ENCODE results near the gene TRAK1.

Gene TRAK1

DNA sequence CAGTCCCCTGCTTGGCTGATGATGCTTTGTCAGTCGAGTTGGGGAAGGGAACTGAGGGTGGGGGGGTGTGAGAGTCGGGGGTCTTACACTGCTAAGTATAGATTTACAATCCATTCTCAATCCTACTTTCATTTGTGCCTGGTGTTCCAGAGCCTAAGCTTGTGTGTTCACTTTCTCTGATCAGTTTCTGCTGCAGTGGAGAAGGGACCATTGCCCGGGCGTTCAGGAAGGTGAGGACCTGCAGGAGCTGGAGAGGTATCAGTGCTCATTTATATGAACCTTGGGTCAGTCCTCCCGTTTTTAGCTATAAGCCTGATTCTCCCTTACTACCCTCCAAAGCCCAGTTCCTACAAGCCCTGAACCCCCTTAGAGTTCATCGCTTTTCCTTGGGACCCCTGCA lies 41.0 kb upstream of the TRAK1 start:
- Histone ChIP-seq H3K36me3 (ENCODE audit: control insufficient read depth, insufficient read depth, low read length) (no peaks in the 10 kb centered on the region), H3K4me2 (ENCODE audit: low read length) (no peak overlapping the region), H3K27me3 (ENCODE audit: control insufficient read depth, insufficient read depth, low read length) (no peaks in the 10 kb centered on the region), H3K27ac (no peak overlapping the region), H2AFZ (no peak overlapping the region), H3K4me1 (no peaks in the 10 kb centered on the region), H3K4me3 (ENCODE audit: low read depth, low read length) (no peak overlapping the region), H3K79me2 (peaks cover 12% of the 10 kb centered on the region), H3K9ac (no peak overlapping the region), H3K9me3 (ENCODE audit: control insufficient read depth, low read length) (no peaks in the 10 kb centered on the region)
- TF ChIP-seq, protein P1, sequence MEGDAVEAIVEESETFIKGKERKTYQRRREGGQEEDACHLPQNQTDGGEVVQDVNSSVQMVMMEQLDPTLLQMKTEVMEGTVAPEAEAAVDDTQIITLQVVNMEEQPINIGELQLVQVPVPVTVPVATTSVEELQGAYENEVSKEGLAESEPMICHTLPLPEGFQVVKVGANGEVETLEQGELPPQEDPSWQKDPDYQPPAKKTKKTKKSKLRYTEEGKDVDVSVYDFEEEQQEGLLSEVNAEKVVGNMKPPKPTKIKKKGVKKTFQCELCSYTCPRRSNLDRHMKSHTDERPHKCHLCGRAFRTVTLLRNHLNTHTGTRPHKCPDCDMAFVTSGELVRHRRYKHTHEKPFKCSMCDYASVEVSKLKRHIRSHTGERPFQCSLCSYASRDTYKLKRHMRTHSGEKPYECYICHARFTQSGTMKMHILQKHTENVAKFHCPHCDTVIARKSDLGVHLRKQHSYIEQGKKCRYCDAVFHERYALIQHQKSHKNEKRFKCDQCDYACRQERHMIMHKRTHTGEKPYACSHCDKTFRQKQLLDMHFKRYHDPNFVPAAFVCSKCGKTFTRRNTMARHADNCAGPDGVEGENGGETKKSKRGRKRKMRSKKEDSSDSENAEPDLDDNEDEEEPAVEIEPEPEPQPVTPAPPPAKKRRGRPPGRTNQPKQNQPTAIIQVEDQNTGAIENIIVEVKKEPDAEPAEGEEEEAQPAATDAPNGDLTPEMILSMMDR (IDR thresholded peaks at IDR 0.05) = no peak

DNA sequence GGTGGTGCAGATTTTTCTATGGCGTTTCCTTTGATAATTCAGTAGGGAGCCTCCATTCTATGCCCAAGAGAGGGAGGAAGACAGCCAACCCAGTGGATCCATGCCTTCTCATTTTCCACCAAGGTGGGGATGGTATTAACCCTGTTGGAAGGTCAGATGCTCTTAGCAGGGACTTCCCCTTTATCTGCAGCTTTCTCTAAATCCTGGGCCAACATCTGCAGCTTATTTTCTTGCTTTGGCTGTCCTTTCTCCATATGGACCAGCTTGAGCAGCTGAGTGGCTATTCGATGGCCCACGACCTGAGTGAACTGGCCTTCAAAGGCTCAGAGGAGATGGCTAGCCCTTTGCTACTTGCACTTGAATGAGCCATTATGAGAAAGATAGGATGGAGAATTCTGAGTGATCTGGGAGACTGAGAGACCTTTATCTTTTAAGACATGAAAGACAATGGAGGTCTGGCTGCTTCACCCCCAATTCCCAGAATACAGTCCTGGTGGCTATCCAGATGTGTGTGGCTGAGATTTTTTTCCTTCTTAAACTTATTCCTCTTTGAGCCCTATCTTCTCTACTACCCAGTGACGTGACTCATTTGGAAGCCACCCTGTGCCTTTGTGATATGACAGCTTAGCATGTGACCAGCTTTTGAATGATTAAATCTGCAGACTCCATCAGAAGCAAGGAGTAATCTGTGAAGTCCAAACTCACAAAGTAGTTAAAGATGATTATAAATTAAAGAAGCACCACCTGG lies 39.6 kb upstream of the TRAK1 start:
- Histone ChIP-seq H3K4me3 (ENCODE audit: low read depth, low read length) (no peak overlapping the region), H3K79me2 (peaks cover 17% of the 10 kb centered on the region), H3K4me1 (no peaks in the 10 kb centered on the region), H3K9me3 (ENCODE audit: control insufficient read depth, low read length) (no peaks in the 10 kb centered on the region), H2AFZ (no peak overlapping the region), H3K9ac (no peak overlapping the region), H3K27ac (no peak overlapping the region), H3K27me3 (ENCODE audit: control insufficient read depth, insufficient read depth, low read length) (no peaks in the 10 kb centered on the region), H3K36me3 (ENCODE audit: control insufficient read depth, insufficient read depth, low read length) (no peaks in the 10 kb centered on the region), H3K4me2 (ENCODE audit: low read length) (no peak overlapping the region)
- TF ChIP-seq, protein P1 (IDR thresholded peaks at IDR 0.05) = no peak

DNA sequence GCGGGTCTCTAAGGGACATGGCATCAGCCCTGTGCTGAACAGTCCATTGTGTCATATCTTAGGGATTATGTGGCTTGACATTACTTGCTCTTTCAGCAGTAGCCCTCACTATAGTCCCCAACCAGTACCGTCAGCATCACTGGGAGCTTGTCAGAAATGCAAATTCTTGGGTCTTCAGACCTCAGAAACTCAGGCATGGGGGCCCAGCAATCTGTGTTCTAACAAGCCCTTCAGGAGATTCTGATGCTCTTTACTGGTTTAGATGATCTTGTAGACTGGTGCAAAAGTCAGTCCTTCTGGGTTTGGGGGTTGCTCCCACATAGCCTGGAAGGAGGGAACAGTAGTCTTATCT lies 39.0 kb upstream of the TRAK1 start:
- Histone ChIP-seq H3K79me2 (peaks cover 17% of the 10 kb centered on the region), H3K9me3 (ENCODE audit: control insufficient read depth, low read length) (no peaks in the 10 kb centered on the region), H2AFZ (no peak overlapping the region), H3K27me3 (ENCODE audit: control insufficient read depth, insufficient read depth, low read length) (no peaks in the 10 kb centered on the region), H3K27ac (no peak overlapping the region), H3K4me1 (peaks cover 4% of the 10 kb centered on the region), H3K36me3 (ENCODE audit: control insufficient read depth, insufficient read depth, low read length) (no peaks in the 10 kb centered on the region), H3K9ac (no peak overlapping the region), H3K4me3 (ENCODE audit: low read depth, low read length) (no peak overlapping the region), H3K4me2 (ENCODE audit: low read length) (no peak overlapping the region)
- TF ChIP-seq, protein P1 (IDR thresholded peaks at IDR 0.05) = no peak

DNA sequence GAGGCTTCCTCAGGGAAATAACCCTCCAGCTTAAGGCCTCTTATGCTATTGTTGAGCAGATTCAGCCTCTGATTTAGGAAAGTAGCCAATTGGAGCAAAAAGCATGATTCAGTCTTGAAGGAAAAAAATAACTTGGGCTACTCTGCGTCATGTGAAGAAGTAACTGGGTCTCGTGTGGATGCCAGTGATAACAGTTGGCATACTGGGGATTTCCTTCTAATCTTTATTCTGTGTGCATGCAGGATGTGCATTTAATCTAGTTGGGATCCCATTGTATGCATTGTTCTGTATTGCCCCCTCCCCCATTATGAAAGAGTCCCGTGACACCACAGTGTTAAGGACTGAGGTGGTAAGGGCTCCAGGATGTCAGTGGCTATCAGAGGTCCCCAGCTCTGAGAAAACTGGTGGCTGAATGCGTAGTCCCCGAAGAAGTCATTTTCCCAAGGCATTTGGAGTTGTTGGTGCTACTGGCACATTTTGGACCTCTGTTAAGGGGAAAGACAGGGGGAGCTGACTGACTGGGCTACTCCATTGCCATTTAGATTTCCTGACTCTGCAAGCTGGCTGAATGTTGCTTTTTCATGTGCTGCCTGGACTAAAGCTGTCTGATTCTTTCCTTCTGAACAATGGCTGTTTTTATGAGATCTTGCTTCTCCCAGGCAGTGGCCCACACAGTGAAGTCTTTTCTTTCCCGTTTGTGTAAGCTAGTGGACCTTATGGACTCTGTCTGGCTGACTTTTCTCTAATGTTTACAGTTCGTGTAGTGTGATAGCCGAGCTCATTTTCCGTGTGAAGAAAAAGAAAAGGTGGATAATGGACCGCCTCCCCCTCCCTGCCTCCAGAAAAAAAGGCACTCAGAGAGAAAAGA lies 38.4 kb upstream of the TRAK1 start:
- no peaks in the 10 kb centered on the region for H3K27me3 ChIP-seq (ENCODE audit: control insufficient read depth, insufficient read depth, low read length)
- H3K9me3 ChIP-seq (ENCODE audit: control insufficient read depth, low read length) = no peaks in the 10 kb centered on the region
- H3K27ac ChIP-seq = peak overlapping the region; percentile 53
- H3K9ac ChIP-seq = no peak overlapping the region
- peaks cover 10% of the 10 kb centered on the region for H3K4me1 ChIP-seq
- no peak overlapping the region for H3K4me2 ChIP-seq (ENCODE audit: low read length)
- H3K36me3 ChIP-seq (ENCODE audit: control insufficient read depth, insufficient read depth, low read length) = no peaks in the 10 kb centered on the region
- no peak overlapping the region for H3K4me3 ChIP-seq (ENCODE audit: low read depth, low read length)
- TF ChIP-seq, protein P1 (IDR thresholded peaks at IDR 0.05) = no peak
- peaks cover 17% of the 10 kb centered on the region for H3K79me2 ChIP-seq
- peak overlapping the region; percentile 54 for H2AFZ ChIP-seq

All from parathyroid adenoma (tissue), 2 donors.